Calu3 (cell line): ENCODE data around the gene STYXL1. TPM values are rescaled to one million over a fixed set of nuclear protein-coding genes. Genes with fewer than 3 reads are reported as not detected.

Source experiments
- BruUV-seq: library from RNA; stranded (reverse); fragments of 400-500 nt; replicated peaks from 2 replicates; lab custom pipeline; 2021; lab: Mats Ljungman, UMichigan
- CTCF ChIA-PET: fragments of 300-600 bp; sonication (Branson Sonifier 250); formaldehyde crosslinking; loops from one replicate; lab custom pipeline; 2022; ENCODE audit warnings: antibody characterized with exemption; lab: Charles Lee
- DNase-seq: peaks from one replicate; pipeline ENCODE4 v3.0.0; 2022
- H3K27ac Mint-ChIP-seq: one replicate; pipeline ENCODE4 v1.8.0; 2022; ENCODE audit warnings: mixed read lengths; ENCODE audit not compliant: unreplicated experiment
- H3K27me3 Mint-ChIP-seq: one replicate; pipeline ENCODE4 v1.8.0; 2022; ENCODE audit warnings: mixed read lengths; ENCODE audit not compliant: unreplicated experiment
- H3K36me3 Mint-ChIP-seq: one replicate; pipeline ENCODE4 v1.8.0; 2022; ENCODE audit warnings: mild to moderate bottlenecking, moderate library complexity, mixed read lengths; ENCODE audit not compliant: insufficient read depth, unreplicated experiment
- H3K4me1 Mint-ChIP-seq: one replicate; pipeline ENCODE4 v1.8.0; 2022; ENCODE audit warnings: mild to moderate bottlenecking, low read depth, mixed read lengths; ENCODE audit not compliant: unreplicated experiment
- H3K4me3 Mint-ChIP-seq: one replicate; pipeline ENCODE4 v1.8.0; 2022; ENCODE audit warnings: mild to moderate bottlenecking, low read depth, moderate library complexity, mixed read lengths; ENCODE audit not compliant: unreplicated experiment
- H3K9me3 Mint-ChIP-seq: one replicate; pipeline ENCODE4 v1.8.0; 2022; ENCODE audit warnings: low read depth, mixed read lengths; ENCODE audit not compliant: unreplicated experiment
- CTCF ChIP-seq: fragments of 200-600 bp; IDR thresholded peaks from one replicate; pipeline ENCODE4 v1.8.0; 2022; ENCODE audit warnings: antibody characterized with exemption; ENCODE audit not compliant: unreplicated experiment
- intact Hi-C: fragments of 100-400 bp; cut with micrococcal nuclease; formaldehyde crosslinking; loops from one replicate; pipeline ENCODE4 v1.10.0; 2022; ENCODE audit not compliant: unreplicated experiment
- total RNA-seq: library from RNA; stranded (reverse); gene quantifications from 2 replicates; pipeline ENCODE4 v1.2.3, GENCODE V29; 2022

Gene STYXL1
- total RNA-seq, 1 experiment from 2014 or later: 39.9 TPM

- H3K27ac Mint-ChIP-seq: no peak overlapping the region
- no peak for DNase-seq
- intact Hi-C loops: no loop called here
- BruUV-seq: no TSS peak
- H3K4me3 Mint-ChIP-seq: no peak overlapping the region
- H3K4me1 Mint-ChIP-seq: peaks cover 9% of the 10 kb centered on the region
- H3K27me3 Mint-ChIP-seq: no peaks in the 10 kb centered on the region
- H3K9me3 Mint-ChIP-seq: no peaks in the 10 kb centered on the region
- CTCF ChIA-PET: no interaction called here
- H3K36me3 Mint-ChIP-seq: peaks cover 16% of the 10 kb centered on the region
- no peak for TF ChIP-seq CTCF
Measured at GRCh38 chr7:75969182-75969581, 78.6 kb downstream of the STYXL1 start.

GRCh38 chr7:75968561-75969001 is 79.2 kb downstream of the STYXL1 start:
- CTCF ChIA-PET: no interaction called here
- no peak for DNase-seq
- TF ChIP-seq CTCF: no peak
- peaks cover 9% of the 10 kb centered on the region for H3K4me1 Mint-ChIP-seq
- intact Hi-C loops: no loop called here
- H3K36me3 Mint-ChIP-seq: peaks cover 12% of the 10 kb centered on the region
- no peak overlapping the region for H3K4me3 Mint-ChIP-seq
- H3K27me3 Mint-ChIP-seq: no peaks in the 10 kb centered on the region
- H3K27ac Mint-ChIP-seq: no peak overlapping the region
- H3K9me3 Mint-ChIP-seq: no peaks in the 10 kb centered on the region
- BruUV-seq: no TSS peak

GRCh38 chr7:75968012-75968411 is 79.8 kb downstream of the STYXL1 start:
- H3K4me3 Mint-ChIP-seq: no peak overlapping the region
- BruUV-seq: no TSS peak
- peaks cover 11% of the 10 kb centered on the region for H3K36me3 Mint-ChIP-seq
- no peak for DNase-seq
- H3K4me1 Mint-ChIP-seq: peaks cover 9% of the 10 kb centered on the region
- TF ChIP-seq CTCF: no peak
- intact Hi-C loops: no loop called here
- H3K9me3 Mint-ChIP-seq: no peaks in the 10 kb centered on the region
- H3K27me3 Mint-ChIP-seq: no peaks in the 10 kb centered on the region
- H3K27ac Mint-ChIP-seq: no peak overlapping the region
- CTCF ChIA-PET: no interaction called here

DNA sequence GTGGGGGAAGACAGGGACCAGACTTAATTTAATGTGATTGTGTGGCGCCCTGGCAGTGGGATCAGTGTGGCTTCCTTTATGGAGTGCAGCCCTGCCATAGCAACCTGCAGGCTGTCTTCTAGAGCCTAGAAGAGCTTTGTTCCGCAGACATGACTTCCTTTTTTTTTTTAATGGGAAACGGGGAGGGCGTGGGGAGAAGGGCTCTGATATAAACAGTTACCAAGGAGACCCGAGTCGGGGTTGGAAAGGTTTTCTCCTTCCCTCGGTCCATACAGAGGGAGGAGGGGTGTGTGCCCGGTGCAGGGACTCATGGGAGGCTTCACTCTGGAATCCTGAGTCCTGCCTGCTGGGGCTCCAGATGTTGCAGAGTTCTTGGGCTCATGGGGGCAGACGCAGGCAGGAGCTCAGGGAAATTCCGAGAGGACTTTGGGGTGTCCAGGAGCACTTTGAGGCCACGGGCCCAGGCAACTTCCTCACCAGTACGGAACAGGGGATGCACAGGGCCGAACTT is 80.3 kb downstream of the STYXL1 start:
- peaks cover 9% of the 10 kb centered on the region for H3K4me1 Mint-ChIP-seq
- H3K9me3 Mint-ChIP-seq: no peaks in the 10 kb centered on the region
- peaks cover 11% of the 10 kb centered on the region for H3K36me3 Mint-ChIP-seq
- H3K4me3 Mint-ChIP-seq: no peak overlapping the region
- CTCF ChIA-PET: no interaction called here
- BruUV-seq: no TSS peak
- intact Hi-C loops: no loop called here
- H3K27ac Mint-ChIP-seq: no peak overlapping the region
- DNase-seq: no peak
- no peak for TF ChIP-seq CTCF
- no peaks in the 10 kb centered on the region for H3K27me3 Mint-ChIP-seq
